Thoracic aorta (tissue), 2 donors: Measurements from ENCODE around the gene ERC1. TPM values are rescaled to one million over a fixed set of nuclear protein-coding genes. Genes with fewer than 3 reads are reported as not detected.

ENCODE experiments used
- ATAC-seq: fragments of 150-250 bp; one replicate; pipeline ENCODE4 v1.8.0; 2017; ENCODE audit warnings: low read depth; ENCODE audit not compliant: insufficient number of reproducible peaks, low FRiP score
- DNase-seq: peaks from one replicate; pipeline ENCODE4 v3.0.0-alpha.2; 2020; ENCODE audit warnings: low spot score
- H3K27ac ChIP-seq, 2 donors: fragments of 200-600 bp; sonication (generic); 1 replicate in 1 of 2; 2 replicates in 1 of 2; pipeline ENCODE4 v1.5.1; 2016; ENCODE audit warnings: mild to moderate bottlenecking in 2 of 2, moderate library complexity in 2 of 2
- H3K27me3 ChIP-seq: fragments of 200-600 bp; sonication (generic); replicated peaks from 2 replicates; pipeline ENCODE4 v1.6.0; 2016; ENCODE audit warnings: mild to moderate bottlenecking; ENCODE audit not compliant: insufficient read depth
- H3K36me3 ChIP-seq: fragments of 200-600 bp; sonication (generic); one replicate; pipeline ENCODE4 v1.5.1; 2016
- H3K4me1 ChIP-seq, 2 donors: fragments of 200-600 bp; sonication (generic); 1 replicate in 1 of 2; 2 replicates in 1 of 2; pipeline versions ENCODE4 v1.5.1 to v1.6.0; 2016; ENCODE audit warnings: low read depth in 2 of 2, mild to moderate bottlenecking in 1 of 2; ENCODE audit not compliant: control insufficient read depth in 1 of 2
- H3K4me3 ChIP-seq: fragments of 200-600 bp; sonication (generic); 2 replicates; pipeline ENCODE4 v1.5.1; 2016; ENCODE audit warnings: mild to moderate bottlenecking
- H3K9me3 ChIP-seq: fragments of 200-600 bp; sonication (generic); 2 replicates; pipeline ENCODE4 v1.5.1; 2016
- CTCF ChIP-seq: fragments of 200-600 bp; sonication (generic); IDR thresholded peaks from one replicate; pipeline ENCODE4 v1.5.1; 2019; ENCODE audit warnings: antibody characterized with exemption
- total RNA-seq, 2 donors: library from RNA; depleted of rRNA; stranded (reverse); fragments of >200 nt; gene quantifications; one replicate each; pipeline versions ENCODE4 v1.1.0 to v1.2.3, GENCODE V29; 2016

The ERC1 gene
- total RNA-seq, 2 donors from 2014 or later: 45.8 to 80.0 TPM

GRCh38 chr12:1488908-1489381, 497.9 kb downstream of the ERC1 start:
- no peak for TF ChIP-seq CTCF
- H3K9me3 ChIP-seq: no peaks in the 10 kb centered on the region
- H3K4me1 ChIP-seq: no peaks in the 10 kb centered on the region
- ATAC-seq: no peak
- H3K27me3 ChIP-seq: no peaks in the 10 kb centered on the region
- no peak overlapping the region for H3K27ac ChIP-seq
- no peak overlapping the region for H3K4me3 ChIP-seq
- peaks cover 15% of the 10 kb centered on the region for H3K36me3 ChIP-seq
- no peak for DNase-seq

GRCh38 chr12:1491983-1492697, 501.1 kb downstream of the ERC1 start:
- ATAC-seq: no peak
- Histone ChIP-seq H3K27me3 (no peaks in the 10 kb centered on the region), H3K4me3 (no peak overlapping the region), H3K27ac (no peak overlapping the region), H3K4me1 (peaks cover 0 to 14% of the 10 kb centered on the region in 2 donors), H3K9me3 (no peaks in the 10 kb centered on the region), H3K36me3 (peaks cover 15% of the 10 kb centered on the region)
- TF ChIP-seq CTCF: no peak
- DNase-seq: no peak

GRCh38 chr12:1493781-1494565, 502.9 kb downstream of the ERC1 start:
- no peaks in the 10 kb centered on the region for H3K27me3 ChIP-seq
- no peak overlapping the region for H3K27ac ChIP-seq
- ATAC-seq (no peak), DNase-seq (no peak)
- peaks cover 15% of the 10 kb centered on the region for H3K36me3 ChIP-seq
- no peak for TF ChIP-seq CTCF
- no peaks in the 10 kb centered on the region for H3K9me3 ChIP-seq
- peaks cover 0 to 16% of the 10 kb centered on the region in 2 donors for H3K4me1 ChIP-seq
- no peak overlapping the region for H3K4me3 ChIP-seq

DNA sequence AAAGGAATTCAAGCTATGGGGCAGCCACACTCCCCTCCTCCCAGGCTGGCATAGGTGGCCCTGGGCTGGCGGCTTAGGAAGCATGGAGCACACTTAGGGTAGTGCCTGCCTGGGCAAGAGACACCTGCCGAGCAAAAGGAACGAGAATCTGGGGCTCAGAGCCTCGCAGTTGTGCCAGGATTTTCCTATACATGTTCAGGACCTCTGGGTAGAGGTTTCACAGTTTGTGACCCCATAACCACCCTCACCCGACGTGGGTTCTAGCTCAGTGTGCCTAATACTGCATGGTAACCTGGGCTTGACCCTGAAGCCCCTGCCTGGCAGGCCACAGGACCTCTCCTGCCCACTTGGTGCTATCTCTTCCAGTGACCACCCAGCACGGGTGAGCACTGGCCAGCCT, 503.8 kb downstream of the ERC1 start:
- Histone ChIP-seq H3K9me3 (no peaks in the 10 kb centered on the region), H3K4me1 (peaks cover 0 to 16% of the 10 kb centered on the region in 2 donors), H3K27me3 (no peaks in the 10 kb centered on the region), H3K36me3 (peaks cover 15% of the 10 kb centered on the region), H3K27ac (no peak overlapping the region), H3K4me3 (no peak overlapping the region)
- no peak for TF ChIP-seq CTCF
- no peak for DNase-seq
- ATAC-seq: no peak

DNA sequence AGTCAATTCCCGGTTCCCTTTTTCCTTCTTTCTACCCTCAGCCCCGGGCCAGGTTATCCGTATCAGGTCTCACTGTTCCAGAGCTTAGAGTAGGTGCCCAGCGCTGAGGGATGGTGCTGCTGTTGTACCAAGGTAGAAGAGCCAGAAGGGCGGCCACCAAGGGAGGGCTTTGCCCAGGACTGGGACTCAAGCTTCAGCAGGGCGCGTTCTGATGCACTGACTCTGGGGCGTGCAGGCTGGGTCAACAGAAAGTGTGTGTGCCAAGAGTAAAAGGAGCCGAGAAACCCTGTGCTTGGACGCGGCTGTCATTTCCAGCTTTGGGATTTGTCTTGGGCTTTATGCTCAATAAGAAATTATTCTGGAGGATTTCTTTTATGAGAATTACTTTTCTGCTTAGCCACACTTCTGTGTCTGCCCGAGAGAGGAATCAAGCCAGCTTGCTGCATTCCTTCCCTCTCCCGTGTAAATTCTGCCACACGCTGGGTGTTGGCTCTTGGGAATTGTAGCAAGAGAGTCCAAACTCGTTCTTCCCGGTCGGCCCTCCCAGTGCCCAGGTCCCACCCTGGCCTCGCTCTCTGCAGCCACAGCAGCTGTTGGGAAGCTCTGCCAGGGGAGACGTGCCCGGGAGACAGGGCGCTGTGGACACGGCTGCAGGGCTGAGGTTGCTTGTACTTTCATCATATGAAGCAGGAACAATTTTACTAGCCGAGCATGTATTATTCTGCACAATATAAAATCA, 505.3 kb downstream of the ERC1 start:
- Histone ChIP-seq H3K9me3 (no peaks in the 10 kb centered on the region), H3K27ac (peak overlapping the region; percentile 43 to 48), H3K4me3 (peak overlapping the region; percentile 59), H3K4me1 (peaks cover 0 to 16% of the 10 kb centered on the region in 2 donors), H3K27me3 (no peaks in the 10 kb centered on the region), H3K36me3 (peaks cover 3% of the 10 kb centered on the region)
- TF ChIP-seq CTCF: no peak
- ATAC-seq: peak; percentile 22
- DNase-seq: peak; percentile 18
